ENCODE data around the gene SLC19A1.

SLC19A1 gene

GRCh38 chr21:45543710-45544448 is 1.6 kb upstream of the SLC19A1 start:
- no peak for DNase-seq

- DNase-seq: no peak
Observed at GRCh38 chr21:45543371-45543709, 1.1 kb upstream of the SLC19A1 start.

- DNase-seq: no peak
Observed at GRCh38 chr21:45542667-45543370, 579 bp upstream of the SLC19A1 start.

GRCh38 chr21:45541221-45542039 is 810 bp downstream of the SLC19A1 start:
- peak; percentile 10 for DNase-seq

- DNase-seq: no peak
Observed at GRCh38 chr21:45540601-45540970, 1.7 kb downstream of the SLC19A1 start.

- DNase-seq: no peak
Observed at GRCh38 chr21:45539796-45540600, 2.2 kb downstream of the SLC19A1 start.

GRCh38 chr21:45539046-45539795 is 3.0 kb downstream of the SLC19A1 start:
- no peak for DNase-seq

GRCh38 chr21:45538381-45539045 is 3.7 kb downstream of the SLC19A1 start:
- DNase-seq: no peak

- DNase-seq: no peak
Observed at GRCh38 chr21:45537746-45538291, 4.4 kb downstream of the SLC19A1 start.

- no peak for DNase-seq
Observed at GRCh38 chr21:45537111-45537745, 5.0 kb downstream of the SLC19A1 start.

- no peak for DNase-seq
Observed at GRCh38 chr21:45536301-45537081, 5.7 kb downstream of the SLC19A1 start.

GRCh38 chr21:45535341-45536081 is 6.7 kb downstream of the SLC19A1 start:
- DNase-seq: no peak

- DNase-seq: no peak
Observed at GRCh38 chr21:45534636-45535331, 7.5 kb downstream of the SLC19A1 start.

- no peak for DNase-seq
Observed at GRCh38 chr21:45533846-45534635, 8.2 kb downstream of the SLC19A1 start.

GRCh38 chr21:45533361-45533845 is 8.8 kb downstream of the SLC19A1 start:
- no peak for DNase-seq

- DNase-seq: no peak
Observed at GRCh38 chr21:45532826-45533360, 9.3 kb downstream of the SLC19A1 start.

Measured in NCI-H2107 (cell line).